GM12878 (cell line): ENCODE results near the gene CD2BP2. TPM values are rescaled to one million over a fixed set of nuclear protein-coding genes. Genes with fewer than 3 reads are reported as not detected.

ENCODE experiments used
- ATAC-seq: fragments of 200-7000 bp; cut with Tn5 transposase; 3 replicates; pipeline ENCODE4 v1.9.1; 2020; ENCODE audit warnings: mild to moderate bottlenecking, moderate library complexity
- BruUV-seq: library from RNA; stranded (reverse); fragments of 400-500 nt; replicated peaks from 2 replicates; lab custom pipeline; 2021; lab: Mats Ljungman, UMichigan
- CTCF ChIA-PET: fragments of 300-600 bp; sonication (Branson Sonifier 250); formaldehyde crosslinking; extraction: SDS; loops from one replicate; lab custom pipeline; 2021; ENCODE audit warnings: inconsistent platforms; lab: Yijun Ruan, JAX
- POLR2A ChIA-PET: fragments of 350-600 bp; formaldehyde crosslinking; extraction: SDS; loops from one replicate; lab custom pipeline; 2021; ENCODE audit warnings: inconsistent platforms; lab: Charles Lee
- RAD21 ChIA-PET: fragments of 300-600 bp; sonication (Branson Sonifier 250); formaldehyde crosslinking; loops from one replicate; lab custom pipeline; 2023; ENCODE audit warnings: antibody characterized with exemption; ENCODE audit not compliant: unreplicated experiment; lab: Charles Lee
- SMC1A ChIA-PET: fragments of 300-600 bp; sonication (Branson Sonifier 250); formaldehyde crosslinking; loops from one replicate; lab custom pipeline; 2023; ENCODE audit not compliant: unreplicated experiment, uncharacterized antibody; lab: Charles Lee
- DNase-seq: peaks from one replicate; pipeline ENCODE4 v3.0.0-alpha.2; 2011; ENCODE audit warnings: low read depth, low spot score
- FAIRE-seq: peaks from 3 replicates; lab custom pipeline; 2011; peaks lifted over from hg19 to GRCh38; lab: Jason Lieb, UNC
- H2AFZ ChIP-seq: 2 replicates; pipeline ENCODE4 v1.6.0; 2011; ENCODE audit warnings: low read depth, low read length, control low read depth; ENCODE audit not compliant: control insufficient read depth
- H3K27ac ChIP-seq: 2 replicates; pipeline ENCODE4 v1.5.1; 2011; ENCODE audit warnings: control low read depth; ENCODE audit not compliant: control insufficient read depth, insufficient read depth
- H3K27me3 ChIP-seq, 2 experiments: replicated peaks in 1 of 2; 2 replicates each; pipeline versions ENCODE4 v1.6.0 to v1.6.1; 2011; ENCODE audit warnings: low read length in 1 of 2; ENCODE audit not compliant: control insufficient read depth in 2 of 2, insufficient read depth in 2 of 2
- H3K36me3 ChIP-seq, 2 experiments: 2 replicates each; pipeline ENCODE4 v1.5.1; 2011; ENCODE audit warnings: low read length in 1 of 2; ENCODE audit not compliant: control insufficient read depth in 2 of 2, insufficient read depth in 2 of 2
- H3K4me1 ChIP-seq: 2 replicates; pipeline ENCODE4 v1.6.1; 2011; ENCODE audit warnings: mild to moderate bottlenecking, low read length, moderate library complexity, mixed read lengths; ENCODE audit not compliant: control insufficient read depth, insufficient read depth
- H3K4me2 ChIP-seq: 2 replicates; pipeline ENCODE4 v1.6.0; 2011; ENCODE audit warnings: control low read depth; ENCODE audit not compliant: control insufficient read depth, insufficient read depth
- H3K4me3 ChIP-seq: fragments of 200-600 bp; sonication (generic); 2 replicates; pipeline ENCODE4 v1.5.1; 2016
- H3K79me2 ChIP-seq: 2 replicates; pipeline ENCODE4 v1.6.0; 2011; ENCODE audit warnings: low read length; ENCODE audit not compliant: control insufficient read depth, insufficient read depth
- H3K9ac ChIP-seq: 2 replicates; pipeline ENCODE4 v1.8.0; 2011; ENCODE audit warnings: low read length, control low read depth, mixed read lengths; ENCODE audit not compliant: control insufficient read depth, insufficient read depth
- H3K9me3 ChIP-seq: replicated peaks from 3 replicates; pipeline ENCODE4 v1.5.1; 2011; ENCODE audit warnings: mild to moderate bottlenecking, low read length; ENCODE audit not compliant: control insufficient read depth, insufficient read depth
- H4K20me1 ChIP-seq: 2 replicates; pipeline ENCODE4 v1.6.0; 2011; ENCODE audit not compliant: control insufficient read depth, insufficient read depth
- BHLHE40 ChIP-seq, 2 experiments: fragments of 450-650 bp in 1 of 2; IDR thresholded peaks; 2 replicates each; pipeline ENCODE4 v1.6.1; 2011 to 2017; ENCODE audit warnings: low read depth in 2 of 2, borderline replicate concordance in 1 of 2, improper control_type of control experiment in 1 of 2, low read length in 1 of 2, mild to moderate bottlenecking in 1 of 2
- EED ChIP-seq: sonication (generic); IDR thresholded peaks from 2 replicates; pipeline ENCODE4 v1.6.1; 2016; ENCODE audit warnings: antibody characterized with exemption, low read depth
- ETV6 ChIP-seq, 2 experiments: fragments of 450-650 bp in 1 of 2; IDR thresholded peaks in 1 of 2; conservative IDR thresholded peaks in 1 of 2; 2 replicates each; pipeline ENCODE4 v1.6.1; 2014; ENCODE audit warnings: antibody characterized with exemption in 1 of 2, borderline replicate concordance in 1 of 2, low read depth in 1 of 2, mild to moderate bottlenecking in 1 of 2, moderate library complexity in 1 of 2
- FOXM1 ChIP-seq: IDR thresholded peaks from 2 replicates; pipeline ENCODE4 v1.6.1; 2012; ENCODE audit warnings: low read depth, mild to moderate bottlenecking, inconsistent platforms, low read length, moderate library complexity
- GATAD2B ChIP-seq: fragments of 450-650 bp; conservative IDR thresholded peaks from 2 replicates; pipeline ENCODE4 v1.6.1; 2017; ENCODE audit warnings: low read depth, mild to moderate bottlenecking, moderate library complexity
- HDGF ChIP-seq: fragments of 450-650 bp; IDR thresholded peaks from 2 replicates; pipeline ENCODE4 v1.6.1; 2016; ENCODE audit warnings: antibody characterized with exemption
- IKZF1 ChIP-seq: fragments of 450-650 bp; conservative IDR thresholded peaks from 2 replicates; pipeline ENCODE4 v1.6.1; 2017; ENCODE audit warnings: antibody characterized with exemption, mild to moderate bottlenecking
- KLF5 ChIP-seq: fragments of 450-650 bp; IDR thresholded peaks from 2 replicates; pipeline ENCODE4 v1.6.1; 2014; ENCODE audit warnings: mild to moderate bottlenecking; ENCODE audit not compliant: partially characterized antibody
- NFXL1 ChIP-seq: fragments of 450-650 bp; IDR thresholded peaks from 2 replicates; pipeline ENCODE4 v1.6.1; 2017; ENCODE audit warnings: antibody characterized with exemption, mild to moderate bottlenecking, borderline replicate concordance
- NR2C1 ChIP-seq: fragments of 450-650 bp; IDR thresholded peaks from 2 replicates; pipeline ENCODE4 v1.6.1; 2017; ENCODE audit warnings: antibody characterized with exemption, mild to moderate bottlenecking, moderate library complexity
- PML ChIP-seq: IDR thresholded peaks from 2 replicates; pipeline ENCODE4 v1.6.1; 2012; ENCODE audit warnings: low read length, inconsistent platforms
- POLR2A ChIP-seq: IDR thresholded peaks from 2 replicates; pipeline ENCODE4 v1.6.1; 2011; ENCODE audit warnings: low read depth, mild to moderate bottlenecking, low read length
- PRDM15 ChIP-seq: fragments of 450-650 bp; formaldehyde crosslinking; IDR thresholded peaks from 2 replicates; pipeline ENCODE4 v1.4.0; 2020; ENCODE audit warnings: mild to moderate bottlenecking, moderate library complexity
- RBBP5 ChIP-seq: fragments of 200-600 bp; sonication (generic); conservative IDR thresholded peaks from 2 replicates; pipeline ENCODE4 v1.6.1; 2016
- RCOR1 ChIP-seq: conservative IDR thresholded peaks from 2 replicates; pipeline ENCODE4 v1.6.1; 2012; ENCODE audit warnings: low read depth, low read length, improper control_type of control experiment
- SPI1 ChIP-seq: IDR thresholded peaks from 2 replicates; pipeline ENCODE4 v1.6.1; 2011; ENCODE audit warnings: low read depth, mild to moderate bottlenecking, low read length, moderate library complexity, borderline replicate concordance; ENCODE audit not compliant: insufficient read depth
- WGBS: methylation state at CpG from one replicate; pipeline ENCODE4 v1.1.6; 2016; ENCODE audit warnings: low lambda C conversion rate; ENCODE audit not compliant: insufficient replicate concordance, insufficient coverage; ENCODE audit errors: missing lambda C conversion rate; 5-methylcytosine and 5-hydroxymethylcytosine counted together
- in situ Hi-C: fragments of 300-500 bp; cut with MboI; formaldehyde crosslinking; loops from 9 replicates; pipeline ENCODE4 v1.14.3; 2018; ENCODE audit warnings: mixed read lengths
- intact Hi-C: fragments of 100-400 bp; cut with micrococcal nuclease; formaldehyde crosslinking; loops from one replicate; pipeline ENCODE4 v1.14.2; 2022; ENCODE audit not compliant: unreplicated experiment
- polyA plus RNA-seq, 11 experiments: library from polyadenylated mRNA; depleted of rRNA in 4 of 11; unstranded in 6 of 11; stranded (reverse) in 5 of 11; fragments of >200 nt; fragmentation: Nextera tagmentation in 4 of 11; fragmentation: Illumina TruSeq in 1 of 11; extraction: Ambion mirVana in 4 of 11; extraction: Trizol in 1 of 11; gene quantifications; 1 replicate in 1 of 11; 2 replicates in 10 of 11; pipeline versions ENCODE4 v1.2.1 to v1.2.3, GENCODE V29; 2011 to 2016; ENCODE audit warnings: inconsistent platforms in 2 of 11, missing spikeins in 2 of 11, low read depth in 1 of 11
- total RNA-seq, 4 experiments: library from RNA; depleted of rRNA in 3 of 4; stranded (reverse); fragments of >200 nt in 3 of 4; fragmentation: Illumina TruSeq in 1 of 4; extraction: Trizol in 1 of 4; gene quantifications; 2 replicates each; pipeline versions ENCODE4 v1.2.1 to v1.2.3, GENCODE V29; 2013 to 2021
- TF ChIP-seq, protein P1 (sequence below): fragments of 150-350 bp; IDR thresholded peaks from 2 replicates; pipeline ENCODE4 v1.6.1; 2014; ENCODE audit warnings: mild to moderate bottlenecking, low read depth, low read length
- TF ChIP-seq, protein P2 (sequence below): fragments of 450-650 bp; IDR thresholded peaks from 2 replicates; pipeline ENCODE4 v1.6.1; 2018; ENCODE audit warnings: borderline replicate concordance, mild to moderate bottlenecking; ENCODE audit not compliant: partially characterized antibody

Gene CD2BP2
- total and polyA plus RNA-seq, 10 of the 15 experiments (the other 5 are each of a cell fraction or from before 2014, with no cell fraction given) = 3.3 to 47.9 (median 31.8) TPM

GRCh38 chr16:30376461-30376902 lies 21.4 kb upstream of the CD2BP2 start:
- ChIA-PET RAD21 (no interaction called here), CTCF (no interaction called here), SMC1A (interaction anchor here (1.1 kb wide), 1 partner anchor 20 kb away, joined by 3 read pairs; no protein-coding TSS in a partner anchor), POLR2A (no interaction called here)
- no peak overlapping the region for H3K9ac ChIP-seq
- no peaks in the 10 kb centered on the region for H4K20me1 ChIP-seq
- H3K27ac ChIP-seq = no peak overlapping the region
- in situ Hi-C loops = no loop called here
- ATAC-seq (no peak), FAIRE-seq (no peak), DNase-seq (no peak)
- peaks cover 24% of the 10 kb centered on the region for H3K4me1 ChIP-seq
- intact Hi-C loops = no loop called here
- no peak overlapping the region for H3K4me3 ChIP-seq
- H3K4me2 ChIP-seq = no peak overlapping the region
- H3K79me2 ChIP-seq = peaks cover 16% of the 10 kb centered on the region
- no TSS peak for BruUV-seq
- TF ChIP-seq, protein P1, sequence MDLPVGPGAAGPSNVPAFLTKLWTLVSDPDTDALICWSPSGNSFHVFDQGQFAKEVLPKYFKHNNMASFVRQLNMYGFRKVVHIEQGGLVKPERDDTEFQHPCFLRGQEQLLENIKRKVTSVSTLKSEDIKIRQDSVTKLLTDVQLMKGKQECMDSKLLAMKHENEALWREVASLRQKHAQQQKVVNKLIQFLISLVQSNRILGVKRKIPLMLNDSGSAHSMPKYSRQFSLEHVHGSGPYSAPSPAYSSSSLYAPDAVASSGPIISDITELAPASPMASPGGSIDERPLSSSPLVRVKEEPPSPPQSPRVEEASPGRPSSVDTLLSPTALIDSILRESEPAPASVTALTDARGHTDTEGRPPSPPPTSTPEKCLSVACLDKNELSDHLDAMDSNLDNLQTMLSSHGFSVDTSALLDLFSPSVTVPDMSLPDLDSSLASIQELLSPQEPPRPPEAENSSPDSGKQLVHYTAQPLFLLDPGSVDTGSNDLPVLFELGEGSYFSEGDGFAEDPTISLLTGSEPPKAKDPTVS = no peak
- TF ChIP-seq IKZF1 = no peak
- no peak for TF ChIP-seq PML
- TF ChIP-seq POLR2A = no peak
- TF ChIP-seq ETV6 (conservative IDR thresholded peaks at IDR 0.05 in 1 of 2, IDR thresholded peaks at IDR 0.05 in 1 of 2; ENCODE audit: borderline replicate concordance in 1 of 2, low read depth in 1 of 2) = no peak
- TF ChIP-seq FOXM1 = no peak
- TF ChIP-seq NFXL1 = no peak
- no peak for TF ChIP-seq PRDM15 (CRISPR knock-in tag)
- TF ChIP-seq RCOR1 = no peak
- no peak for TF ChIP-seq EED
- TF ChIP-seq HDGF = no peak
- no peak for TF ChIP-seq RBBP5
- no peak for TF ChIP-seq KLF5
- TF ChIP-seq NR2C1 = no peak
- TF ChIP-seq SPI1 = no peak
- TF ChIP-seq BHLHE40 (IDR thresholded peaks at IDR 0.05; ENCODE audit: borderline replicate concordance in 1 of 2, low read depth in 2 of 2, low read length in 1 of 2) = no peak
- TF ChIP-seq, protein P2, sequence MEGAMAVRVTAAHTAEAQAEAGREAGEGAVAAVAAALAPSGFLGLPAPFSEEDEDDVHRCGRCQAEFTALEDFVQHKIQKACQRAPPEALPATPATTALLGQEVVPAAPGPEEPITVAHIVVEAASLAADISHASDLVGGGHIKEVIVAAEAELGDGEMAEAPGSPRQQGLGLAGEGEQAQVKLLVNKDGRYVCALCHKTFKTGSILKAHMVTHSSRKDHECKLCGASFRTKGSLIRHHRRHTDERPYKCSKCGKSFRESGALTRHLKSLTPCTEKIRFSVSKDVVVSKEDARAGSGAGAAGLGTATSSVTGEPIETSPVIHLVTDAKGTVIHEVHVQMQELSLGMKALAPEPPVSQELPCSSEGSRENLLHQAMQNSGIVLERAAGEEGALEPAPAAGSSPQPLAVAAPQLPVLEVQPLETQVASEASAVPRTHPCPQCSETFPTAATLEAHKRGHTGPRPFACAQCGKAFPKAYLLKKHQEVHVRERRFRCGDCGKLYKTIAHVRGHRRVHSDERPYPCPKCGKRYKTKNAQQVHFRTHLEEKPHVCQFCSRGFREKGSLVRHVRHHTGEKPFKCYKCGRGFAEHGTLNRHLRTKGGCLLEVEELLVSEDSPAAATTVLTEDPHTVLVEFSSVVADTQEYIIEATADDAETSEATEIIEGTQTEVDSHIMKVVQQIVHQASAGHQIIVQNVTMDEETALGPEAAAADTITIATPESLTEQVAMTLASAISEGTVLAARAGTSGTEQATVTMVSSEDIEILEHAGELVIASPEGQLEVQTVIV = no peak
- TF ChIP-seq GATAD2B = no peak
- no peaks in the 10 kb centered on the region for H3K9me3 ChIP-seq
- H3K36me3 ChIP-seq = peaks cover 0 to 4% of the 10 kb centered on the region in 2 experiments; a peak in 2 of 4 replicates
- H3K27me3 ChIP-seq = no peaks in the 10 kb centered on the region
- 79% methylated on average over 8 of the region's 8 CpGs for WGBS
- H2AFZ ChIP-seq = no peak overlapping the region
